HG03135 (cell line): Measurements from ENCODE around the gene UBA5.

Source experiments
- ATAC-seq: cut with Tn5 transposase; IDR thresholded peaks from one replicate; pipeline ENCODE4 v1.9.1; 2021; ENCODE audit warnings: mild to moderate bottlenecking, moderate library complexity; ENCODE audit not compliant: unreplicated experiment

UBA5 gene

GRCh38 chr3:132652640-132653270 lies 7.4 kb upstream of the UBA5 start:
- no peak for ATAC-seq

DNA sequence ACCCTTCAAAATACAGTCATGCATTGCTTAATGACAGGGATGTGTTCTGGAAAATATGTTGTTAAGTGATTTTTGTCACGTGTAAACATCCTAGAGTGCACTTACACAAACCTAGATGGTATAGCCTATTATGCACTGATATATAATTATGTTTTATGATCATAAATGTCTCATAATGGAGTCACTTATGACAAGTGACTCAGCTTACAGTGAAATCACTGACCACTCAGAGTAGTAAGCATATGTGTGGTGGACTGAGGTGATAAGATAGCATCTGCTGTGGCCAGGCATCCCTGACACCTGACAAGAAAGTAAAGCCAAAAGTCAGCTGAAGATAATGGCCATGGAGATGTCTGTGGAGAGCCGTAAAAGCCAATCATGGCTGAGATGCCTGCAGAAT lies 5.9 kb upstream of the UBA5 start:
- ATAC-seq, result no peak

GRCh38 chr3:132654721-132655120 lies 5.4 kb upstream of the UBA5 start:
- no peak for ATAC-seq

DNA sequence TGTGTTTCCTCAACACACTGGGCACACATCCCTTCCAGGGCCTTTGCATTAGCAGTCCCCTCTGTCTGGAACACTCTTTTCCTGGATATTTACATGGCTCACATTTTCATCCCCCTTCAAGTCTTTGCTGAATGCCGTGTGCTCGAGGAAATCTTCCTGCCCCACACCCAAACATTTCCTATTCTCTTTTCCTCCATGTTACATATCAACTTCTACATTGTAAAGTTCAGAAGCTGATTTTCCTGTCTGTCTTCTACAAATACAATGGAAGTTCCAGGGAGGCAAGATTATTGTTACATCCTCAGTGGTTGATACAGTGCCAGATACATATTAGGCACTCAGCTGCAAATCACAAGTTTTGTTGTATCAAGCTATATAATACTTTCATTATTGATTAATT lies 4.7 kb upstream of the UBA5 start:
- ATAC-seq, result no peak

DNA sequence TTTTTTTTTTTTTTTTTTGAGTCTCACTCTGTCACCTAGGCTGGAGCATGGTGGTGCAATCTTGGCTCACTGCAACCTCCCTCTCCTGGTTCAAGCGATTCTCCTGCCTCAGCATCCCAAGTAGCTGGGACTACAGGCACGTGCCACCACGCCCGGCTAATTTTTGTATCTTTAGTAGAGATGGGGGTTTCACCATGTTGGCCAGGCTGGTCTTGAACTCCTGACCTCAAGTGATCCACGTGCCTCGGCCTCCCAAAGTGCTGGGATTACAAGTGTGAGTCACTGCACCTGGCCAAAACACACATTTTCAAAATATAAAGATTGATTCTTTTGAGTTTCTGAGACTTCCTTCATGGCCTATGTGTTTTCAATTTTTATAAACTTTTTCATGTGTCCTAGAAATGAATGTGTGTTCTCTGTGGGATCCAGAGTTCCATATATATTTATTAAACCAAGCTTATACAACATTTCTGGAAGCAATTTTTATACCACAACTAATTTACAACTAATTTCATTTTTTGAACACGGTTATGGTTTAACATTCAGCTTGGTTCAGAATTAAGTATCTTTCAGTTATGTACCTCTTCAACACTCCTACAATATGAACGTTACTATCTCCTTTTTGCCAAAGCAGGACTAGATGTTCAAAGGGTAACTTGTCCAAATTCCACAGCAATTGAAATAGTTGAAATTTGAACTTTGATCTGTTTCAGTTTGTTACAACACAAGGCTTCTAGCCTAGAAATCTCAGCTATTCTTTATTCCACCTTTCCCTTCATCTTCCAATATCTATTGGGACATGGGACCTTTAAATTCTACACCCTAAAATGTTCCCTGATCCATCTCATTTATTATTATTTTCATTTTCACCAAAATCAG lies 2.0 kb upstream of the UBA5 start:
- ATAC-seq, result no peak

DNA sequence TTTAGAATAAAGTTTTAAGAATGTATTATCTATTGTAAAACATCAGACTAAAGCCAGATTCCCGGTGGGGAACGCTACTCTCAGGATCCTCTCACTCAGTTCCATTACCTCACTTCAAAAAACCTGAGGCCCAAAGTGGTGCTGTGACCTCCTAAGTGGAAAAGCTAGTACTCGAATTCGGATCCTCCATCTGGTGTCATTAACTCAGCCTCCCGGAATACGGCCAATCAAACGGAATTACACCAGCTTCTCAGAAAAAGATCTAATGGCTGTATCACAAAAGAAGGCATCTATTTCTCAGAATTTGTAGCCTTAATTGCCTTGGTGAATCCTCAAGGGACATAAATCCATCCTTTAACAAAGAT lies 1.1 kb upstream of the UBA5 start:
- ATAC-seq, result no peak

- peak; percentile 52 for ATAC-seq
Observed at GRCh38 chr3:132659365-132660051, 621 bp upstream of the UBA5 start, which contains the start of gene ACAD11. TSS of gene ACAD11 (minus strand) at chr3:132659809. CDS start at chr3:132659751, 58 bp downstream.

DNA sequence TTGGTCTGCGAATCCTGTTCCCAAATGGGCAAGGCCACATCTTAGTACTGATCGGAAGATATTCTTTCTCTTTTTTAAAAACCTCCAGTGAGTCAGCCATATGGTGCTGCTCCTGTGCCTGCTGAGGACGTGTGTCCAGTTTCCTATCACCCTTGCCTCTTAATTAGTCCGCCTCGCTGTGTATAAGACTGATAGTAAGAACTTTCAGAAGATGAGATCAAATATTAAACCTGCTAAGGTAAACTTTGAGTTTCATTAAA lies 612 bp downstream of the UBA5 start:
- no peak for ATAC-seq

DNA sequence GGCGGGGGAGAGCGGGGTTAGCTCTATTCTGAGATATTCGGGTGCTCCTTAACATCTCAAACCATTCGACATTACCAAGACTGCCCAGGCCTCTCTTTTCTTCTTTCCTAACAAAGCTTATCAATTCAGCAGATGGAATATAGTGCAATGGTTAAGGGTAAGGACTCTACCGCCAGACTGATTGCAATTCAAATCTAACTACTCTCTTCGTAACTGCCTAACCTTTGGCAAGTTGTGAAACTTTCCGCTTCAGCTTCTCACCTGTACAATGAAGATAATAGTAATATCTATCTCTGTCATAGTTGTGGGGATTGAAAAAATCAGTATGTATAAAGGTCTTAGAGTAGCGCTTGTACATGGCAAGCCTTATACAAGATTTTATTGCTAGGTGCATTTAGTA lies 972 bp downstream of the UBA5 start:
- no peak for ATAC-seq

- no peak for ATAC-seq
Observed at GRCh38 chr3:132662212-132662611, 2.1 kb downstream of the UBA5 start.

- ATAC-seq, result no peak
Observed at GRCh38 chr3:132665230-132665745, 5.2 kb downstream of the UBA5 start.

DNA sequence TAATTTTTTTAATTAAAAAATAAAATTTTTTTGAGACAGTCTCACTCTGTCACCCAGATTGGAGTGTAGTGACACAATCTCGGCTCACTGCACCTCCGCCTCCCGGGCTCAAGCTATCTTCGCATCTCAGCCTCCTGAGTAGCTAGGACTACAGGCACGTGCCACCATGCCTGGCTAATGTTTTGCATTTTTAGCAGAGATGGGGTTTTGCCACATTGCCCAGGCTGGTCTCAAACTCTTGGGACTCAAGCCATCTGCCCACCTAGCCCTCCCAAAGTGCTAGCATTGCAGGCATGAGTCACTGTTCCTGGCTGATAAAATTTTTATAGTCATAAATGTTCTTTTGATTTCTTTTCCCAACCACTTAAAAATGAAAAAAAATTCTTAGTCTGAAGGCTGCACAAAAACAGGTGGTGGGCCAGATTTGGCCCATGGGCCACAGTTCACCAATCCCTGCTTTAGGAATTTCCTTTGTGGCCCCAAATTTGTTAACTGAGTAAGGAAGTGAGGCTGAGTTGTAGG lies 9.2 kb downstream of the UBA5 start:
- no peak for ATAC-seq

DNA sequence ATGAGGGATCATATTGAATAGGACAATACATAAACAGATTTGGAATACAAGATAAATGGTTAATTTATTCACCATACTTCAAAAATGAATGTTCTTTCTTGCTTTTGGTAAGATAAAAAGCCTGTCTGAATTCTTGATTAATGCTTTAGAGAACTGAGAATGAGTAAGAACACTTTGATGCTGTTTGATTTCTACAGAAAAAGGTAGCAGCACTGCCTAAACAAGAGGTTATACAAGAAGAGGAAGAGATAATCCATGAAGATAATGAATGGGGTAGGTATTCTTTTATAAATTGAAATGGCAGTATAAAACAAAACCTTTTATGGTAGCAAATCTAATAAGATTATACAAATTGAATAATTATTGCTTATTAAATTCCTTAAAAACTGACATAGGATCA lies 15.3 kb downstream of the UBA5 start:
- no peak for ATAC-seq

- ATAC-seq, result no peak
Observed at GRCh38 chr3:132679911-132680310, 19.8 kb downstream of the UBA5 start.

DNA sequence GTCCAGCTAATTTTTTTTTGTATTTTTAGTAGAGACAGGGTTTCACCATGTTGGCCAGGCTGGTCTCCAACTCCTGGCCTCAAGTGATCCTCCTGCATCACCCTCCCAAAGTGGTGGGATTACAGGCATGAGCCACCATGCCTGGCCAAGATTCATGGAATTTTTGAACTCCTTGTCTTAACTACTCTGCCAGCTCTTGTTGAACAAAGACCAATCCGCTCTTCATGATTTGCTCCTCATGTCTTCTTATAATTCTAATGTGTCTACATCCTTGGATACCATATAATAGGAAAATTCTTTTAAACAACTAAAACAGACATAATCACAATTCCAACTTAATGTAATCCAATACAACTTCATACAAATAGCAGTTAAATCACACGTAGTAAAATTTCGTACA lies 21.3 kb downstream of the UBA5 start:
- ATAC-seq, result no peak

DNA sequence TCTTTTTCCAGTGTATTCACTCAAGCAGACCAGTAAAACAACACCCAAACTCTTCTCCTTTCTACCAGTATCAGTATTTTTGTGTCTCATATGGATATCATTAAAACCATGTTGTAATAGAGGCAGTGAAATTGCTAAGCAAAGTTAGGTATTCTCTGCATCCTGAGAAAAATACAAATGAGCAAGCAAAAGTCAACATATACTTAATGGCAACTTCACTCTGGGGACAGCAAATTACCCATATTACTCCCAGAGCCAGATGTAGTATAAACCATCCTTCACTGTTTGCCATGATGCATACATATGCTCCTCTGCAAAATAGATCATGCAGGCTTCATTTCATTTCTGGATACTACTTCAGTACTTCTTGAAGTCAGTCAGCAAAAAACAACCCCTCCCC lies 22.1 kb downstream of the UBA5 start:
- ATAC-seq, result no peak

- no peak for ATAC-seq
Observed at GRCh38 chr3:132690040-132690439, 29.9 kb downstream of the UBA5 start.

- no peak for ATAC-seq
Observed at GRCh38 chr3:132694991-132695390, 34.9 kb downstream of the UBA5 start.

GRCh38 chr3:132695422-132695821 lies 35.3 kb downstream of the UBA5 start:
- ATAC-seq, result no peak

- ATAC-seq, result no peak
Observed at GRCh38 chr3:132703733-132704132, 43.6 kb downstream of the UBA5 start.

- no peak for ATAC-seq
Observed at GRCh38 chr3:132709761-132710160, 49.6 kb downstream of the UBA5 start.

- no peak for ATAC-seq
Observed at GRCh38 chr3:132710311-132710710, 50.2 kb downstream of the UBA5 start.
